GM12891 (cell line): ENCODE results near the gene SLC35F4.

ENCODE experiments used
- DNase-seq: peaks from one replicate; pipeline ENCODE4 v3.0.0; 2011; ENCODE audit warnings: low spot score; ENCODE audit not compliant: insufficient read length
- FAIRE-seq: peaks from 2 replicates; lab custom pipeline; 2011; peaks lifted over from hg19 to GRCh38; lab: Jason Lieb, UNC
- PAX5 ChIP-seq: IDR thresholded peaks from 2 replicates; pipeline ENCODE4 v1.6.1; 2011; ENCODE audit warnings: low read length, moderate library complexity, mild to moderate bottlenecking; ENCODE audit not compliant: insufficient read depth, severe bottlenecking
- POLR2A ChIP-seq: IDR thresholded peaks from 2 replicates; pipeline ENCODE4 v1.6.1; 2011; ENCODE audit warnings: low read depth, low read length, control low read depth
- POLR2AphosphoS5 ChIP-seq: IDR thresholded peaks from 2 replicates; pipeline ENCODE4 v1.6.1; 2011; ENCODE audit warnings: low read depth, low read length, control low read depth
- POU2F2 ChIP-seq: IDR thresholded peaks from 2 replicates; pipeline ENCODE4 v1.6.1; 2011; ENCODE audit warnings: low read depth, mild to moderate bottlenecking, control low read depth, low read length, moderate library complexity
- SPI1 ChIP-seq: IDR thresholded peaks from 2 replicates; pipeline ENCODE4 v1.6.1; 2011; ENCODE audit warnings: low read depth, low read length, control low read depth
- TAF1 ChIP-seq: IDR thresholded peaks from 2 replicates; pipeline ENCODE4 v1.6.1; 2011; ENCODE audit warnings: low read depth, low read length, control low read depth

Gene SLC35F4

GRCh38 chr14:57812741-57813140 is 53.2 kb downstream of the SLC35F4 start:
- DNase-seq: no peak
- no peak for FAIRE-seq
- TF ChIP-seq POLR2AphosphoS5: no peak
- no peak for TF ChIP-seq POLR2A
- TF ChIP-seq TAF1: no peak
- TF ChIP-seq PAX5: no peak
- TF ChIP-seq POU2F2: no peak
- no peak for TF ChIP-seq SPI1

GRCh38 chr14:57811998-57812546 is 53.8 kb downstream of the SLC35F4 start:
- DNase-seq: no peak

GRCh38 chr14:57809808-57810207 is 56.1 kb downstream of the SLC35F4 start:
- DNase-seq: no peak
- no peak for TF ChIP-seq POLR2AphosphoS5
- TF ChIP-seq SPI1: no peak
- no peak for FAIRE-seq

More at GRCh38 chr14:57811998-57812546, 53.8 kb downstream of the SLC35F4 start:
- FAIRE-seq: no peak
- TF ChIP-seq POLR2AphosphoS5 (no peak), SPI1 (no peak), PAX5 (no peak), POU2F2 (no peak), TAF1 (no peak), POLR2A (no peak)

GRCh38 chr14:57797160-57797559 is 68.7 kb downstream of the SLC35F4 start:
- TF ChIP-seq POLR2A (no peak), SPI1 (no peak), TAF1 (no peak), POU2F2 (no peak), PAX5 (no peak), POLR2AphosphoS5 (no peak)
- FAIRE-seq (no peak), DNase-seq (no peak)

- DNase-seq (no peak), FAIRE-seq (no peak)
- TF ChIP-seq PAX5 (no peak), SPI1 (no peak), TAF1 (no peak), POLR2A (no peak), POLR2AphosphoS5 (no peak), POU2F2 (no peak)
Measured at GRCh38 chr14:57796556-57796955, 69.3 kb downstream of the SLC35F4 start.

GRCh38 chr14:57785058-57785457 is 80.8 kb downstream of the SLC35F4 start:
- FAIRE-seq (no peak), DNase-seq (no peak)
- TF ChIP-seq PAX5 (no peak), SPI1 (no peak), POU2F2 (no peak), POLR2A (no peak), TAF1 (no peak), POLR2AphosphoS5 (no peak)

GRCh38 chr14:57771801-57772200 is 94.1 kb downstream of the SLC35F4 start:
- FAIRE-seq (no peak), DNase-seq (no peak)
- TF ChIP-seq POLR2AphosphoS5 (no peak), TAF1 (no peak), SPI1 (no peak), PAX5 (no peak), POU2F2 (no peak), POLR2A (no peak)

- no peak for TF ChIP-seq POLR2A
- no peak for TF ChIP-seq SPI1
- no peak for TF ChIP-seq TAF1
- no peak for TF ChIP-seq POU2F2
- TF ChIP-seq POLR2AphosphoS5: no peak
- no peak for TF ChIP-seq PAX5
- DNase-seq (no peak), FAIRE-seq (no peak)
Measured at GRCh38 chr14:57769863-57770523, 95.9 kb downstream of the SLC35F4 start.

- no peak for TF ChIP-seq POU2F2
- no peak for TF ChIP-seq TAF1
- DNase-seq (no peak), FAIRE-seq (no peak)
Measured at GRCh38 chr14:57761800-57762199, 104.1 kb downstream of the SLC35F4 start.

GRCh38 chr14:57760896-57761295 is 105.0 kb downstream of the SLC35F4 start:
- FAIRE-seq (no peak), DNase-seq (no peak)
- TF ChIP-seq POLR2A (no peak), POLR2AphosphoS5 (no peak), SPI1 (no peak), POU2F2 (no peak), PAX5 (no peak), TAF1 (no peak)
